ENCODE data around the gene CBS.

The CBS gene

GRCh38 chr21:43034826-43035225 is 40.8 kb downstream of the CBS start:
- H3K79me2 ChIP-seq (ENCODE audit: low read length), result no peaks in the 10 kb centered on the region
- no peak overlapping the region for H3K4me2 ChIP-seq (ENCODE audit: low read length)

DNA sequence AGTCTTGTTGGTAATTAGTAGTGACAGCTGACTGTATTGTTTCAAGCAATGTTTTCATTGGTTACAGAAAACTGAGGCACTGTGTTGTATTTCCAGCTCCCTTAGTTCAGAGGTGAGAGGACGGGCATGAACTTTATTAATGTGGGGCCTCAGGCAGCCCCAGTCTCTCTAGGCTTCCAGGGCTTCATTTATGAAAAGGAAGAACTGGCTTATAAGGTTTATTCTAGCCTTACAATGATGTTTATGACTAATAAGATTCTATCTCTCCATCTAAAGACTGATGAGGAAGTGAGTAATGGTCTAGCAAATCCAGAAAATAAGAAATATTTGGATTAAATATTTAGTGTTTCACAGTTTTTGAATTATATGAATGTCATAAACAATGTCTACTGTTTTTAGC is 41.5 kb downstream of the CBS start:
- Histone ChIP-seq H3K79me2 (ENCODE audit: low read length) (no peaks in the 10 kb centered on the region), H3K9me3 (ENCODE audit: insufficient read depth, low read length) (no peaks in the 10 kb centered on the region), H3K27ac (ENCODE audit: low read length) (no peak overlapping the region), H3K27me3 (ENCODE audit: low read depth, low read length) (no peaks in the 10 kb centered on the region), H3K4me3 (ENCODE audit: low read length) (no peak overlapping the region), H3K4me1 (ENCODE audit: low read length) (no peaks in the 10 kb centered on the region), H4K20me1 (ENCODE audit: insufficient read depth, low read length) (no peaks in the 10 kb centered on the region), H3K9ac (ENCODE audit: low read length) (no peak overlapping the region), H3K36me3 (replicated peaks; ENCODE audit: low read depth, low read length) (peaks cover 3% of the 10 kb centered on the region), H3K4me2 (ENCODE audit: low read length) (no peak overlapping the region), H2AFZ (ENCODE audit: low read depth, low read length) (no peak overlapping the region)
- no peak for TF ChIP-seq EZH2phosphoT487 (IDR thresholded peaks at IDR 0.05; ENCODE audit: low read depth)
- TF ChIP-seq, protein P1, sequence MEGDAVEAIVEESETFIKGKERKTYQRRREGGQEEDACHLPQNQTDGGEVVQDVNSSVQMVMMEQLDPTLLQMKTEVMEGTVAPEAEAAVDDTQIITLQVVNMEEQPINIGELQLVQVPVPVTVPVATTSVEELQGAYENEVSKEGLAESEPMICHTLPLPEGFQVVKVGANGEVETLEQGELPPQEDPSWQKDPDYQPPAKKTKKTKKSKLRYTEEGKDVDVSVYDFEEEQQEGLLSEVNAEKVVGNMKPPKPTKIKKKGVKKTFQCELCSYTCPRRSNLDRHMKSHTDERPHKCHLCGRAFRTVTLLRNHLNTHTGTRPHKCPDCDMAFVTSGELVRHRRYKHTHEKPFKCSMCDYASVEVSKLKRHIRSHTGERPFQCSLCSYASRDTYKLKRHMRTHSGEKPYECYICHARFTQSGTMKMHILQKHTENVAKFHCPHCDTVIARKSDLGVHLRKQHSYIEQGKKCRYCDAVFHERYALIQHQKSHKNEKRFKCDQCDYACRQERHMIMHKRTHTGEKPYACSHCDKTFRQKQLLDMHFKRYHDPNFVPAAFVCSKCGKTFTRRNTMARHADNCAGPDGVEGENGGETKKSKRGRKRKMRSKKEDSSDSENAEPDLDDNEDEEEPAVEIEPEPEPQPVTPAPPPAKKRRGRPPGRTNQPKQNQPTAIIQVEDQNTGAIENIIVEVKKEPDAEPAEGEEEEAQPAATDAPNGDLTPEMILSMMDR (IDR thresholded peaks at IDR 0.05; ENCODE audit: low read depth, low read length), result no peak

More at GRCh38 chr21:43034826-43035225, 40.8 kb downstream of the CBS start:
- H3K27ac ChIP-seq (ENCODE audit: low read length), result no peak overlapping the region
- H3K4me3 ChIP-seq (ENCODE audit: low read length), result no peak overlapping the region
- no peaks in the 10 kb centered on the region for H4K20me1 ChIP-seq (ENCODE audit: insufficient read depth, low read length)
- H3K4me1 ChIP-seq (ENCODE audit: low read length), result no peaks in the 10 kb centered on the region
- H3K9ac ChIP-seq (ENCODE audit: low read length), result no peak overlapping the region
- H2AFZ ChIP-seq (ENCODE audit: low read depth, low read length), result no peak overlapping the region
- peaks cover 3% of the 10 kb centered on the region for H3K36me3 ChIP-seq (replicated peaks; ENCODE audit: low read depth, low read length)
- H3K9me3 ChIP-seq (ENCODE audit: insufficient read depth, low read length), result no peaks in the 10 kb centered on the region
- no peaks in the 10 kb centered on the region for H3K27me3 ChIP-seq (ENCODE audit: low read depth, low read length)
- TF ChIP-seq, protein P1 (IDR thresholded peaks at IDR 0.05; ENCODE audit: low read depth, low read length), result no peak
- TF ChIP-seq EZH2phosphoT487 (IDR thresholded peaks at IDR 0.05; ENCODE audit: low read depth), result no peak

DNA sequence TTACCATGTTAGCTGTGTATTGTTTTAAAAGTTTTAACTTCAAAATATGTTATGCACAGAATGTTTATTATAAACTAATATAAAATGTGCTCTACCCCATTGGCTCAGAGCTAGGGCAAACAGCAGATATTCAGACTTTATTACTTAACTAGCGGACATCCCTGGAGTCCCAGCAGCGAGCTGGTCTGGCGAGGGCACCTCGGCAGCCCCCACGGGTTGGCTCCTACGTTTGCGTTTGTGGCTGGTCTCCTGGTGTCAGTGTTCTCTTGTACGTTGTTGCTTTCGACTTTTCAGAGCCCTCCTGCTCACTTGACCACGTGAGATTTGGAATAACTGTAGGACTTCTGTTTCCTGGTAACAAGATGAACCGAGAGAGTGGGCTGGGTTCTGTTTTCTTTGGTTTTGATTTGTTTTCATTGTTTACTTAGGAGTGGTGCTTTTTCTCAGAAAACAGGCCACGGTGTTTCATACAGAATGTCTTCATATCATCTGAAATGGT is 44.5 kb downstream of the CBS start:
- no peak overlapping the region for H2AFZ ChIP-seq (ENCODE audit: low read depth, low read length)
- TF ChIP-seq, protein P1 (IDR thresholded peaks at IDR 0.05; ENCODE audit: low read depth, low read length), result no peak
- TF ChIP-seq EZH2phosphoT487 (IDR thresholded peaks at IDR 0.05; ENCODE audit: low read depth), result no peak
- H3K9ac ChIP-seq (ENCODE audit: low read length), result no peak overlapping the region
- H3K79me2 ChIP-seq (ENCODE audit: low read length), result no peaks in the 10 kb centered on the region
- no peak overlapping the region for H3K27ac ChIP-seq (ENCODE audit: low read length)
- H3K4me1 ChIP-seq (ENCODE audit: low read length), result no peaks in the 10 kb centered on the region
- H3K9me3 ChIP-seq (ENCODE audit: insufficient read depth, low read length), result no peaks in the 10 kb centered on the region
- H4K20me1 ChIP-seq (ENCODE audit: insufficient read depth, low read length), result no peaks in the 10 kb centered on the region
- H3K4me3 ChIP-seq (ENCODE audit: low read length), result no peak overlapping the region
- H3K36me3 ChIP-seq (replicated peaks; ENCODE audit: low read depth, low read length), result peaks cover 3% of the 10 kb centered on the region
- no peaks in the 10 kb centered on the region for H3K27me3 ChIP-seq (ENCODE audit: low read depth, low read length)
- H3K4me2 ChIP-seq (ENCODE audit: low read length), result no peak overlapping the region

DNA sequence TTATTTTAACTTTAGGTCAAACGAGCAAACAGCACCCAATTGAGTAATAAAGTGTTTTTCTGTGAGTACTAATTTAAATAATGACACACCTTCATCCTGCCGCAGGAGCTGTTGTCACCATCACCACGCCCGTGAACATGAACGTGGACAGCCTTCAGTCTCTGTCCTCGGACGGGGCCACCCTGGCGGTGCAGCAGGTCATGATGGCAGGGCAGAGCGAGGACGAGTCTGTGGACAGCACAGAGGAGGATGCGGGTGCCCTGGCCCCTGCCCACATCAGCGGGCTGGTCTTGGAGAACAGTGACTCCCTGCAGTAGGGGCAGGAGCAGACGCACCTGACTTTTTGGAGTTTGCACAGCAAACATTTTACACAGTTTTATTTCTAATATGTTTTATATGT is 45.9 kb downstream of the CBS start:
- no peak overlapping the region for H3K4me2 ChIP-seq (ENCODE audit: low read length)

More for the DNA sequence above, 45.9 kb downstream of the CBS start:
- Histone ChIP-seq H4K20me1 (ENCODE audit: insufficient read depth, low read length) (no peaks in the 10 kb centered on the region), H3K79me2 (ENCODE audit: low read length) (no peaks in the 10 kb centered on the region), H3K27me3 (ENCODE audit: low read depth, low read length) (no peaks in the 10 kb centered on the region), H2AFZ (ENCODE audit: low read depth, low read length) (no peak overlapping the region), H3K9ac (ENCODE audit: low read length) (no peak overlapping the region), H3K9me3 (ENCODE audit: insufficient read depth, low read length) (no peaks in the 10 kb centered on the region), H3K36me3 (replicated peaks; ENCODE audit: low read depth, low read length) (peaks cover 3% of the 10 kb centered on the region), H3K4me1 (ENCODE audit: low read length) (no peaks in the 10 kb centered on the region), H3K4me3 (ENCODE audit: low read length) (no peak overlapping the region), H3K27ac (ENCODE audit: low read length) (no peak overlapping the region)
- no peak for TF ChIP-seq EZH2phosphoT487 (IDR thresholded peaks at IDR 0.05; ENCODE audit: low read depth)
